ENCODE measurements around the gene TMPRSS12.
A peak's percentile ranks its signal among the peaks of the same experiment; 100 is the strongest.
"Not testable (repeated sequence)": the region's sequence is repeated elsewhere in the genome, so short reads cannot be mapped to it uniquely, and the experiment has no call there.

The TMPRSS12 gene

GRCh38 chr12:50842637-50843493 is at the start of gene TMPRSS12:
Gene TMPRSS12 (plus strand): TSS chr12:50842926. CDS start chr12:50842965, 39 bp downstream.
- no peak for FAIRE-seq

DNA sequence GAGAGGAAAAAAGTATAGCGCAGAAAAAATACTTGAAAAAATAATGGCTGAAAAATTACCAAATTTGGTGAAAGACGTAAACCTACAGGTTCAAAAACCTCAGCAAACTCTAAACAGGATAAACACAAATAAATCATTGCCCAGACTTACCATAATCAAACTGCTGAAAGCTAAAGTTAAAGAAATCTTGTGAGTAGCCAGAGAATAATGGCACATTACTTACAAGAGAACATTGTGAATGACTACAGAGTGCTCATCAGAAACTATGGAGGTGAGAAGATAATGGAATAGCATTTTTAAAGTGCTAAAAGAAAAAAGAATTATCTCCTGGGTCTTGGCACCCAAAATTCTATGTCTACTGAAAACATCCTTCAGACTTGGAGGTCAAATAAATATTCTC is 42.8 kb upstream of the TMPRSS12 start:
- no peak for FAIRE-seq

DNA sequence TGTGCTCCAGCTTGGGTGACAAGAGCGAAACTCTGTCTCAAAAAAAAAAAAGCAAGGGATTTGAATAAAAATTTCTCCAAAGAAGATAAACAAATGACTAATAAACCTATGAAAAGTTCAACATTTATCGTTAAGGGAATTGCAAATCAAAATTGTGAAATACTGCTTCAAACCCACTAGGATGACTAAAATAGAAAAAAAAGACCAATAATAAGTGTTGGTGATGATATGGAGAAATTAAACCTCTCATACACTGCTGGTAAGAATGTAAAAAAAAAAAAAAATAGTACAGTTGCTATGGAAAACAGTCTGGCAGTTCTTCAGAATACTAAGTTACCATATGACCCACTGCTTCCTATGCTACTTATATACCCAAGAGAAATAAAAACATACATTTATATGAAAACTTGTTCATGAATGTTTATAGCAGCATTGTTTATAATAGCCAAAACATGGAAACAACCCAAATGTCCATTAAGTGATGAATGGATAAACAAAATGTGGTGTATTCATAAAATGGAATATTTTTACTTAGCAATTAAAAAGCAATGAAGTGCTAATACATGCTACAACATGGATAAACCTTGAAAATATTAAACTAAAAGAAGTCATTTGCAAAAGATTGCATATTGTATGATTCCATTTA is 39.4 kb upstream of the TMPRSS12 start:
- FAIRE-seq, result no peak

DNA sequence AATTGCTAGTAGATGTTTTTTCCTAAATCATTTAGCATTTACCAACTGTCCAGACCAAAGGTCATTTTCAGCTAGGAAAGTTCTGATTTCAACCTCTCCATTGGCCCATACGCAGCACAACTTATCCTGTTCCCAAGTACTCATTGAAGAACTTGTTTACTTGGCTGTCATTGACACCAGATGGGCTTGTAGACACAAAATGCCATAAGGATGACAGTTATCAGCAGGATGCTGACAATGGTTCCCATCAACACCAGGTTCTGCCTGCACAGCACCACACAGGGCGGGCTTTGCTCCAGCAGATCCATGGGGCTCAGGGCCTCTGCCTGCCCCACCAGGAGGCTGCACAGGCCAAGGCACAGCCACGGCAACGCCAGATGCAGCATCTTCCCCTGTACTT is 36.5 kb upstream of the TMPRSS12 start:
- FAIRE-seq, result no peak

DNA sequence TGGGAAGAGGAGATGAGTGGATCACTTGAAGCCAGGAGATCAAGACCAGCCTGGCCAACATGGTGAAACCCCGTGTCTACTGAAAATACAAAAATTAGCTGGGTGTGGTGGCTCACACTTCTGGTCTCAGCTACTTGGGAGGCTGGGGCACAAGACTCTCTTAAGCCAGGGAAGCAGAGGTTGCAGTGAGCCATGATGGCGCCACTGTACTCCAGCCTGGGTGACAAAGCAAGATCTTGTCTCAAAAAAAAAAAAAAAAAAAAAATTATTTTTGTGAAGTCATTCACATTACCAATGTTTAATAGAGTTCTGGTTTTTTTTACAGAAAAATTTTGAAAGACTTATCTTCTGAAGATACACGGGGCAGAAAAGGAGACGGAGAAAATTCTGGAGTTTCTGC is 33.6 kb upstream of the TMPRSS12 start:
- not testable (repeated sequence) for FAIRE-seq

GRCh38 chr12:50814921-50815320 is 27.8 kb upstream of the TMPRSS12 start:
- FAIRE-seq, result not testable (repeated sequence)

DNA sequence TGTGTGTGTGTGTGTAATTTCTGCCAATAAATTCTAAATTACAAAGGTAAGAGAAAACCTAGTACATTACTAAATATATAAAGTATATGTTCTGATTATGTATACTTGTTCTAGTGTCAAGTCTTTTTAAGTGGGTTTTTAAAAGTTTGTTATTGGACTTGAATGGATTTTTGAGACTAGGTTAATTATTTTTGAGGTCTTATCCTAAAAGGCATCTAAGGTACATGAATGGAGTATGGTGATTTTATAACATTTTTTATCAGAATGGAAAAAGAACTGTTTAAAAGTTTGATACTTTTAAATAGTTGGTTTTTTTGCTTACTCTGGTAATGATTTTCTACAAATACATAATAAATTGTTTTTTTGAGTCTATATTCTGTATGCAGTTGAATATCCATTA is 22.5 kb upstream of the TMPRSS12 start:
- FAIRE-seq, result peak; percentile 11

- FAIRE-seq, result no peak
Measured at GRCh38 chr12:50822082-50822481, 20.6 kb upstream of the TMPRSS12 start.

- FAIRE-seq, result not testable (repeated sequence)
Measured at GRCh38 chr12:50823724-50824123, 19.0 kb upstream of the TMPRSS12 start.

- no peak for FAIRE-seq
Measured at GRCh38 chr12:50824914-50825313, 17.8 kb upstream of the TMPRSS12 start.

DNA sequence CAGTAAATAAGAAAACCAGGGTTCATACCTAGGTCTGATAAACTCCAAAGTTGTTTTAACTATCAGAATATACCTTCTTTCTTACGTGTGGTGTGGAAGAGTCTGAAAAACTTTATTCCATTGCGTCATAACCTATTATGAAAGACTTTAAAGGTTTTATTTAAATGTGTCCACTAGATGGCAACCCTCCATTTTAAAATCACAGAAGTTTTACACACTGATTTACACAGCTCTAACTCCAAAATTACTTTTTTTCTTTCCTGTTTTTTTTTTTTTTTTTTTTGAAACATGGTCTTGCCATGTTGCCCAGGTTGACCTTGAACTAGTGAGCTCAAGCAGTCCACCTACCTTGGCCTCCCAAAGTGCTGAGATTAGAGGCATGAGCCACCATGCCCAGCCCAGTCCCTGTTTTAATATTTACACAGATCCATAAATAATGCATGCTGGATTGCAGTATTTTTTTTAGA is 17.3 kb upstream of the TMPRSS12 start:
- peak; percentile 97 for FAIRE-seq

- FAIRE-seq, result no peak
Measured at GRCh38 chr12:50828121-50828520, 14.6 kb upstream of the TMPRSS12 start.

GRCh38 chr12:50828886-50829285 is 13.8 kb upstream of the TMPRSS12 start:
- FAIRE-seq, result no peak

DNA sequence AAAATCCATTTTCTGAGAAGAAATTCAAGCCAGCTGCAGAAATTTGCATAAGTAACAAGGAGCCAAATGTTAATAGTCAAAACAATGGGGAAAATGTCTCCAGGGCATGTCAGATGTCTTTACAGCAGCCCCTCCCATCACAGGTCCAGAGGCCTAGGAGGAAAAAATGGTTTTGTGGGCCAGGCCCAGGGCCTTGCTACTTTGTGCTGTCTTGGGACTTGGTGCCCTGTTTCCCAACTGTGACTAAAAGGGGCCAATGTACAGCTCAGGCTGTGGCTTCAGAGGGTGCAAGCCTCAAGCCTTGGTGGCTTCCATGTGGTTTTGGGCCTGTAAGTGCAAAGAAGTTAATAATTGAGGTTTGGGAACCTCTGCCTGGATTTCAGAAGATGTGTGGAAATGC is 8.9 kb upstream of the TMPRSS12 start:
- FAIRE-seq, result not testable (repeated sequence)

DNA sequence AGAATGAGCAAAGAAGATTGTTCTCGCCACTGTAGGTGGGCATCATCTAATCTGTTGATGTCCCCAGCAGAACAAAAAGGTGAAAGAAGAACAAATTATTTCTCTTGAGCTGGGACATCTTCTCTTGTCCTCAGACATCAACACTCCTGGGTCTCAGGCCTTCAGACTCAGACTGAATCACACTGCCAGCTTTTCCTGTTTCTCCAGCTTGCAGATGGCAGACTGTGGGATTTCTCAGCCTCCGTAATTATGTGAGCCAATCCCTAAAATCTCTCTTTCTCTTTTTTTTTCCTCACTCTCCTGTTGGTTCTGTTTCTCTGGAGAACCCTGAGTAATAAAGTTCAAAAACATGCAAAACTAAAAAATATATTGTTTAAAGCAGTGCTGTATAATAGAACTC is 3.7 kb upstream of the TMPRSS12 start:
- no peak for FAIRE-seq

GRCh38 chr12:50840809-50841487 is 1.8 kb upstream of the TMPRSS12 start:
- no peak for FAIRE-seq

DNA sequence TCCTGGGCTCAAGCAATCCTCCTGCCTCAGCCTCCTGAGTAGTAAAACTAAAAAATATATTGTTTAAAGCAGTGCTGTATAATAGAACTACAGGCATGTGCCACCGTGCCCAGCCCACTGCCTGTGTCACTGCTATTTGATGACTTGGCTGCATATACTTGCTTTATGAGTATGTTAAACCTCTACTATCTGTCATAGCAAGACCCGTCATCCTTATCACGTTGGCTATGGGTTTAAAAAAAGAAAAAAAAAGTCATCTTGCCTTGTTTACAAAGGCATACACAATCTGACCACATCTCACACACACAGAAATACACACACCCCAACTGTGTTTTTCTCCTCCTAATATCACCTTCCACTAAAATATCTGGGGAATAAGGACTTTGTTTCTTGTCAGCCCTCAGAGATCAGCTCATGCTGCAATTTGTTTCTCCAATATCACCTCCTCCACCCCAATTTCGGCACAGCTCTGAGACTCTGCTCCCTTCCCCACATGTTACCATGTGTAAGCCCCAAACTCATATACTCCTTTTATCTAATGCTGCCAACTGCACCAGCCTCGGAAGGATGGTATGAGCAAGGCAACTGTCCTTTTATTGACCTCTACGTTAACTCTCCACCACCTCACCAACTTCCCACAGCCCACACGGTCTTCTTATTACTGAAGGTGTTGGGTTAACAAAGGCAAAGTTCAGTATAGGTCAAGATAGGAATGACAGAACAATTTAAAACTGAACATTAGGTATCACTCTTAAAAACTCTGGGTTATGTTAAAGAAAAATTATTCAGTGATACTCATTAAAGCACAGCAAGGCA is 802 bp upstream of the TMPRSS12 start:
- no peak for FAIRE-seq

GRCh38 chr12:50845021-50845647 is 2.4 kb downstream of the TMPRSS12 start:
- no peak for FAIRE-seq

DNA sequence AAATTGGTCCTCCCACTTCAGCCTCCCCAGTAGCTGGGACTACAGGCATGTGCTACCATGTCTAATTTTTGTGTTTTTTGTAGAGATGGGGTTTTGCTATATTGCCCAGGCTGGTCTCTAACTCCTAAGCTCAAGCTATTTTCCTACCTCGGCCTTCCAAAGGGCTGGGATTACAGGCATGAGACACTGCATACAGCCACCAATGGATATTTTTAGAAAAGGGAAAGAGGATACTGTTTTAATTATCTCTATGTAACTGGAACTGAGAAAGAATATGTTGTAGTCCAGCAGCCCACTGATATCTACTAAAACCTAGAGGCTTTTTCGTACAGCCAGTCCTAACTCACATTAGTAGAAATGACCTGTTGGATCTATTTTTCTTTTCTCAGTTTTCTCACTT is 6.2 kb downstream of the TMPRSS12 start:
- no peak for FAIRE-seq

DNA sequence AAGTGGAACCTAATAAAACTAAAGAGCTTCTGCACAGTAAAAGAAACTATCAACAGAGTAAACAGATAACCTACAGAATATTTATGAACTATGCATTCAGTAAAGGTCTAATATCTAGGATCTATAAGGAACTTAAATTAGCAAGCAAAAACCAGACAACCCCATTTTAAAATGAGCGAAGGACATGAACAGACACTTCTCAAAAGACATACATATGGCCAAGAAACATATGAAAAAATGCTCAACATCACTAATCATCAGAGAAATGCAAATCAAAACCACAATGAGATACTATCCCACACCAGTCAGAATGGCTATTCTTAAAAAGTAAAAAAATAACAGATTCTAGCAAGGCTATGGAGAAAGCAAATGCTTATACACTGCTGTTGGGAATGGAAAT is 12.5 kb downstream of the TMPRSS12 start:
- FAIRE-seq, result not testable (repeated sequence)

- FAIRE-seq, result not testable (repeated sequence)
Measured at GRCh38 chr12:50855679-50856078, 13.0 kb downstream of the TMPRSS12 start.

- FAIRE-seq, result no peak
Measured at GRCh38 chr12:50859621-50860310, 17.0 kb downstream of the TMPRSS12 start.
